Prostate gland (tissue), 2 donors: ENCODE results near the gene IGDCC3. TPM values are rescaled to one million over a fixed set of nuclear protein-coding genes. Genes with fewer than 3 reads are reported as not detected.

Experiments
- DNase-seq: peaks from one replicate; pipeline ENCODE4 v3.0.0-alpha.2; 2019; ENCODE audit warnings: low spot score
- H3K27ac ChIP-seq, 2 donors: fragments of 200-600 bp; sonication (generic); 2 replicates each; pipeline ENCODE4 v1.5.1; 2017 to 2019
- H3K27me3 ChIP-seq: fragments of 200-600 bp; sonication (generic); replicated peaks from 2 replicates; pipeline ENCODE4 v1.5.1; 2019; ENCODE audit not compliant: insufficient read depth
- H3K36me3 ChIP-seq, 2 donors: fragments of 200-600 bp; sonication (generic); 1 replicate in 1 of 2; 2 replicates in 1 of 2; pipeline versions ENCODE4 v1.5.1 to v1.8.1; 2017 to 2019
- H3K4me1 ChIP-seq: fragments of 200-600 bp; sonication (generic); replicated peaks from 2 replicates; pipeline ENCODE4 v1.5.1; 2019
- H3K4me3 ChIP-seq, 2 donors: fragments of 200-600 bp; sonication (generic); 2 replicates each; pipeline ENCODE4 v1.5.1; 2017 to 2019
- H3K9me3 ChIP-seq: fragments of 200-600 bp; sonication (generic); 2 replicates; pipeline ENCODE4 v1.5.1; 2017
- POLR2A ChIP-seq: fragments of 450-650 bp; IDR thresholded peaks from one replicate; pipeline ENCODE4 v1.6.1; 2016; ENCODE audit warnings: antibody characterized with exemption, mild to moderate bottlenecking
- POLR2AphosphoS5 ChIP-seq: sonication (generic); formaldehyde crosslinking; IDR thresholded peaks from one replicate; pipeline ENCODE4 v1.6.1; 2017; ENCODE audit warnings: antibody characterized with exemption
- WGBS: methylation state at CpG from one replicate; pipeline ENCODE4 v1.1.5; 2018; 5-methylcytosine and 5-hydroxymethylcytosine counted together
- intact Hi-C: fragments of 100-400 bp; cut with DNase I; formaldehyde crosslinking; loops from one replicate; pipeline ENCODE4 v1.14.2; 2022
- total RNA-seq, 2 donors: library from RNA; depleted of rRNA; stranded (reverse); fragments of >200 nt; gene quantifications; one replicate each; pipeline ENCODE4 v1.1.0, GENCODE V29; 2016
- TF ChIP-seq, protein P1 (sequence below), 4 experiments: fragments of 200-600 bp in 2 of 4; fragments of 450-650 bp in 2 of 4; sonication (generic) in 2 of 4; IDR thresholded peaks; 1 replicate in 3 of 4; 2 replicates in 1 of 4; pipeline ENCODE4 v1.5.1; 2016 to 2019; ENCODE audit warnings: antibody characterized with exemption in 4 of 4, mild to moderate bottlenecking in 2 of 4, moderate library complexity in 2 of 4

The IGDCC3 gene
- total RNA-seq, 2 donors from 2014 or later = 0.05 to 2.7 TPM

DNA sequence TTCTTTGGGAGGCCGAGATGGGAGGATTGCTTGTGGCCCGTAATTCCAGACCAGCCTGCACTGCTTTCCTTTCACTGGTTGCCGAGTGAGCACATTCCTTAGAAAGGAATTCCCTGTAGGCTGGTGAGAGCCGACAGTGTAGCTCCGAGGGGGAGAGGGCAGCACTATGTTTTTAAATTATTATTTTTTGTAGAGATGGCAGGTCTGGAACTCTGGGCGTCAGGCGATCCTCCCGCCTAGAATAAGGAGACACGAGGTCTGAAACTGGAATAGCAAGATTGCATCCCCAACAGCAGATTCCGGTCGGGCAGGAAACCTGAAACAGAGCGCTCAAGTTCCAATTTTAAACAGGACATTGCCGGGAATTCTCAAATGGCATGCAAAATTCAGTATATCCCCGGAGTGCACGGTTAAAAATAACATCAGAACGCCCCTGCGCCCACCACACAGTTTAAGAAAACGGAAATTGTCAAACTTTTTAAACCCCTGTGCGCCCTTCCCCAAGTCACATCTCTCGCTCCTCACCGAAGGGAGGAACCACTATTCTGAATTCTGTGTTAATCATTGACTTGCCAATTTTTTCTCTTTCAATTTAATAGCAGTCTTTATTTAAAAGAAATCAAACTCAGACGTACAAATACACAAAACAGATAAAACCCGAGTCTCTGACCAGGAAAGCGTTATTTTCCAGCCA, 74.0 kb downstream of the IGDCC3 start:
- H3K4me3 ChIP-seq = peak overlapping the region; percentile 40 to 45
- WGBS = 2% methylated on average over 24 of the region's 24 CpGs
- TF ChIP-seq POLR2AphosphoS5 = peak; percentile 65
- TF ChIP-seq POLR2A = no peak
- TF ChIP-seq, protein P1, sequence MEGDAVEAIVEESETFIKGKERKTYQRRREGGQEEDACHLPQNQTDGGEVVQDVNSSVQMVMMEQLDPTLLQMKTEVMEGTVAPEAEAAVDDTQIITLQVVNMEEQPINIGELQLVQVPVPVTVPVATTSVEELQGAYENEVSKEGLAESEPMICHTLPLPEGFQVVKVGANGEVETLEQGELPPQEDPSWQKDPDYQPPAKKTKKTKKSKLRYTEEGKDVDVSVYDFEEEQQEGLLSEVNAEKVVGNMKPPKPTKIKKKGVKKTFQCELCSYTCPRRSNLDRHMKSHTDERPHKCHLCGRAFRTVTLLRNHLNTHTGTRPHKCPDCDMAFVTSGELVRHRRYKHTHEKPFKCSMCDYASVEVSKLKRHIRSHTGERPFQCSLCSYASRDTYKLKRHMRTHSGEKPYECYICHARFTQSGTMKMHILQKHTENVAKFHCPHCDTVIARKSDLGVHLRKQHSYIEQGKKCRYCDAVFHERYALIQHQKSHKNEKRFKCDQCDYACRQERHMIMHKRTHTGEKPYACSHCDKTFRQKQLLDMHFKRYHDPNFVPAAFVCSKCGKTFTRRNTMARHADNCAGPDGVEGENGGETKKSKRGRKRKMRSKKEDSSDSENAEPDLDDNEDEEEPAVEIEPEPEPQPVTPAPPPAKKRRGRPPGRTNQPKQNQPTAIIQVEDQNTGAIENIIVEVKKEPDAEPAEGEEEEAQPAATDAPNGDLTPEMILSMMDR (IDR thresholded peaks at IDR 0.05) = no peak
- intact Hi-C loops = no loop called here
- DNase-seq = peak; percentile 78
- no peaks in the 10 kb centered on the region for H3K27me3 ChIP-seq
- H3K9me3 ChIP-seq = no peaks in the 10 kb centered on the region
- H3K4me1 ChIP-seq = no peaks in the 10 kb centered on the region
- peak overlapping the region; percentile 84 to 87 for H3K27ac ChIP-seq
- H3K36me3 ChIP-seq = no peaks in the 10 kb centered on the region

- TF ChIP-seq POLR2AphosphoS5 = no peak
- TF ChIP-seq, protein P1 (IDR thresholded peaks at IDR 0.05) = no peak
- no peak for TF ChIP-seq POLR2A
- Histone ChIP-seq H3K36me3 (no peaks in the 10 kb centered on the region), H3K27me3 (no peaks in the 10 kb centered on the region), H3K4me1 (no peaks in the 10 kb centered on the region), H3K4me3 (no peak overlapping the region), H3K27ac (no peak overlapping the region), H3K9me3 (no peaks in the 10 kb centered on the region)
- intact Hi-C loops = no loop called here
- 77% methylated on average over 24 of the region's 24 CpGs for WGBS
- DNase-seq = no peak
Observed at GRCh38 chr15:65302061-65302460, 75.7 kb downstream of the IGDCC3 start.

DNA sequence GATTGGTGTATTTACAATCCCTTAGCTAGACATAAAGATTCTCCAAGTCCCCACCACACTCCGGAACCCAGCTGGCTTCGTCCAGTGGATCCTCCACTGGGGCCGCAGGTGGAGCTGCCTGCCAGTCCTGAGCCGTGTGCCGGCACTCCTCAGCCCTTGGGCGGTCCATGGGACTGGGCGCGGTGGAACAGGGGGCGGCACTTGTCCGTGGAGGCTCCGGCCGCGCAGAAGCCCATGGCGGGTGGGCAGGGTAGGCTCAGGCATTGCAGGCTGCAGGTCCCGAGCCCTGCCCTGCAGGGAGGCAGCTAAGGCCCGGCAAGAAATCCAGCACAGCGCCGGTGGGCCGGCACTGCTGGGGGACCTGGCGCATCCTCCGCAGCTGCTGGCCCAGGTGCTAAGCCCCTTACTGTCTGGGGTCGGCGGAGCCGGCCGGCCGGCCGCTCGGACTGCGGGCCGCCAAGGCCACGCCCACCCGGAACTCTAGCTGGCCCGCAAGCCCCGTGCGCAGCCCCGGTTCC, 76.8 kb downstream of the IGDCC3 start:
- H3K27ac ChIP-seq = no peak overlapping the region
- WGBS = 90% methylated on average over 23 of the region's 36 CpGs
- no peaks in the 10 kb centered on the region for H3K4me1 ChIP-seq
- no peak for DNase-seq
- TF ChIP-seq, protein P1 (IDR thresholded peaks at IDR 0.05) = no peak
- TF ChIP-seq POLR2AphosphoS5 = no peak
- no peak for TF ChIP-seq POLR2A
- H3K36me3 ChIP-seq = no peaks in the 10 kb centered on the region
- H3K27me3 ChIP-seq = no peaks in the 10 kb centered on the region
- no peaks in the 10 kb centered on the region for H3K9me3 ChIP-seq
- H3K4me3 ChIP-seq = no peak overlapping the region
- intact Hi-C loops = no loop called here

DNA sequence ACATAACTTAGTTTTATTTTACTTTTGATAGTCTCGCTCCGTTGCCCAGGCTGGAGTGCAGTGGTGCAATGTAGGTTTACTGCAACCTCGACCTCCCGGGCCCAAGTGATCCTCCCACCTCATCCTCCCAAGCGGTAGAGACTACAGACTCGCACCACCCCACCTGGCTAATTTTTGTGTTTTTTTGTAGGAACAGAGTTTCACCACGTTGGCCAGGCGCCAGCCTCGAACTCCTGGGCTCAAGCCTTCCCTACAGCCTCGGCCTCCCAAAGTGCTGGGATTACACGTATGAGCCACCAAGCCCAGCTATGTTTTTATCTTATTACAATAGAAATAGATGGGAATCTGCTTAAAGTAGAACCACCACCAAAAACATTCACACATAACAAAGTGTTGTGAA, 79.1 kb downstream of the IGDCC3 start:
- WGBS = 86% methylated on average over 11 of the region's 11 CpGs
- H3K27ac ChIP-seq = no peak overlapping the region
- H3K4me3 ChIP-seq = no peak overlapping the region
- DNase-seq = no peak
- TF ChIP-seq POLR2AphosphoS5 (no peak), POLR2A (no peak)
- TF ChIP-seq, protein P1 (IDR thresholded peaks at IDR 0.05) = no peak
- H3K36me3 ChIP-seq = no peaks in the 10 kb centered on the region
- H3K27me3 ChIP-seq = no peaks in the 10 kb centered on the region
- H3K9me3 ChIP-seq = no peaks in the 10 kb centered on the region
- no peaks in the 10 kb centered on the region for H3K4me1 ChIP-seq
- intact Hi-C loops = loop anchor here (5.0 kb wide), 1 partner anchor 111 kb away; the partner anchor contains the start of gene CLPX
